ENCODE measurements around the gene SKAP1.

DNA sequence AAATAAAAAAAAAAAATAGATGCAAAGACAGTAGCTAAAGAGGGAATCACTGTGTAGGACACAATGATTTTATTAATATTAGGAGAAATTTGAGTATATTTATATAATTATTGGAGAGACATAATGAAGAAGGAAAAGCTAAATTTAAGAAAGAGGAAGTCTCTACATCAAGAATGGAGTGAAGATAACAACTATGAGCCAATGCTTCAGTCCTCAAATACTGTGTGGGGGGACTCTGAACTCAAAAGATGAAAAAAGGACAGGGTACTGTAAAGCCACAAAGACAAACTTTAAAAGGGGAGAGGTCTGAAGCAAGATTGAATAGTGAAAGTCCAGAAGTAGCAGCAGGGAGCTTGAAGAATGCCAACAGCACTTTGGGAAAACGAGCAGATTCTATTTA, 44.7 kb downstream of the SKAP1 start:
- TF ChIP-seq, protein P1, sequence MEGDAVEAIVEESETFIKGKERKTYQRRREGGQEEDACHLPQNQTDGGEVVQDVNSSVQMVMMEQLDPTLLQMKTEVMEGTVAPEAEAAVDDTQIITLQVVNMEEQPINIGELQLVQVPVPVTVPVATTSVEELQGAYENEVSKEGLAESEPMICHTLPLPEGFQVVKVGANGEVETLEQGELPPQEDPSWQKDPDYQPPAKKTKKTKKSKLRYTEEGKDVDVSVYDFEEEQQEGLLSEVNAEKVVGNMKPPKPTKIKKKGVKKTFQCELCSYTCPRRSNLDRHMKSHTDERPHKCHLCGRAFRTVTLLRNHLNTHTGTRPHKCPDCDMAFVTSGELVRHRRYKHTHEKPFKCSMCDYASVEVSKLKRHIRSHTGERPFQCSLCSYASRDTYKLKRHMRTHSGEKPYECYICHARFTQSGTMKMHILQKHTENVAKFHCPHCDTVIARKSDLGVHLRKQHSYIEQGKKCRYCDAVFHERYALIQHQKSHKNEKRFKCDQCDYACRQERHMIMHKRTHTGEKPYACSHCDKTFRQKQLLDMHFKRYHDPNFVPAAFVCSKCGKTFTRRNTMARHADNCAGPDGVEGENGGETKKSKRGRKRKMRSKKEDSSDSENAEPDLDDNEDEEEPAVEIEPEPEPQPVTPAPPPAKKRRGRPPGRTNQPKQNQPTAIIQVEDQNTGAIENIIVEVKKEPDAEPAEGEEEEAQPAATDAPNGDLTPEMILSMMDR (conservative IDR thresholded peaks at IDR 0.05; ENCODE audit: low read length), result no peak
- TF ChIP-seq EZH2phosphoT487 (IDR thresholded peaks at IDR 0.05; ENCODE audit: borderline replicate concordance, low read depth, low read length), result no peak

All from OCI-LY7 (cell line).